Breast epithelium (tissue), 4 donors: Measurements from ENCODE around the gene VAPA. TPM values are rescaled to one million over a fixed set of nuclear protein-coding genes. Genes with fewer than 3 reads are reported as not detected.
A peak's percentile ranks its signal among the peaks of the same experiment; 100 is the strongest.

Source experiments
- DNase-seq, 2 donors: peaks; one replicate each; pipeline ENCODE4 v3.0.0-alpha.2; 2019; ENCODE audit warnings: low spot score in 2 of 2
- H3K27ac ChIP-seq, 2 donors: fragments of 200-600 bp; sonication (generic) in 1 of 2; one replicate each; pipeline ENCODE4 v1.5.1; 2016 to 2019; ENCODE audit warnings: mild to moderate bottlenecking in 1 of 2
- H3K27me3 ChIP-seq, 2 donors: fragments of 200-600 bp; sonication (generic) in 1 of 2; one replicate each; pipeline versions ENCODE4 v1.5.1 to v1.6.0; 2017 to 2019; ENCODE audit warnings: control low read depth in 1 of 2, mild to moderate bottlenecking in 1 of 2
- H3K36me3 ChIP-seq: fragments of 200-600 bp; one replicate; pipeline ENCODE4 v1.5.1; 2019
- H3K4me1 ChIP-seq, 2 donors: fragments of 200-600 bp; sonication (generic); one replicate each; pipeline ENCODE4 v1.5.1; 2016 to 2019; ENCODE audit warnings: control low read depth in 1 of 2
- H3K4me3 ChIP-seq, 3 donors: fragments of 200-600 bp; sonication (generic); 1 replicate in 2 of 3; 2 replicates in 1 of 3; pipeline ENCODE4 v1.5.1; 2016 to 2019; ENCODE audit warnings: mild to moderate bottlenecking in 3 of 3, moderate library complexity in 2 of 3
- H3K9me3 ChIP-seq, 2 donors: fragments of 200-600 bp; sonication (generic) in 1 of 2; one replicate each; pipeline ENCODE4 v1.5.1; 2016 to 2019; ENCODE audit warnings: control low read depth in 1 of 2
- CTCF ChIP-seq, 3 donors: fragments of 450-650 bp; IDR thresholded peaks; one replicate each; pipeline ENCODE4 v1.5.1; 2016 to 2017; ENCODE audit warnings: antibody characterized with exemption in 3 of 3, mild to moderate bottlenecking in 3 of 3, moderate library complexity in 3 of 3
- POLR2A ChIP-seq: fragments of 450-650 bp; IDR thresholded peaks from one replicate; pipeline ENCODE4 v1.6.1; 2016; ENCODE audit warnings: antibody characterized with exemption, mild to moderate bottlenecking, moderate library complexity
- POLR2AphosphoS5 ChIP-seq, 3 donors: sonication (generic); formaldehyde crosslinking; IDR thresholded peaks; one replicate each; pipeline ENCODE4 v1.6.1; 2017; ENCODE audit warnings: antibody characterized with exemption in 3 of 3
- intact Hi-C: fragments of 100-400 bp; cut with DNase I; formaldehyde crosslinking; loops from one replicate; pipeline ENCODE4 v1.15.1; 2023; ENCODE audit warnings: low total_unique reads
- total RNA-seq, 3 donors: library from RNA; depleted of rRNA; stranded (reverse); fragments of >200 nt; gene quantifications; one replicate each; pipeline ENCODE4 v1.1.0, GENCODE V29; 2016

The VAPA gene
- total RNA-seq, 3 donors from 2014 or later = 235 to 263 (median 260) TPM

DNA sequence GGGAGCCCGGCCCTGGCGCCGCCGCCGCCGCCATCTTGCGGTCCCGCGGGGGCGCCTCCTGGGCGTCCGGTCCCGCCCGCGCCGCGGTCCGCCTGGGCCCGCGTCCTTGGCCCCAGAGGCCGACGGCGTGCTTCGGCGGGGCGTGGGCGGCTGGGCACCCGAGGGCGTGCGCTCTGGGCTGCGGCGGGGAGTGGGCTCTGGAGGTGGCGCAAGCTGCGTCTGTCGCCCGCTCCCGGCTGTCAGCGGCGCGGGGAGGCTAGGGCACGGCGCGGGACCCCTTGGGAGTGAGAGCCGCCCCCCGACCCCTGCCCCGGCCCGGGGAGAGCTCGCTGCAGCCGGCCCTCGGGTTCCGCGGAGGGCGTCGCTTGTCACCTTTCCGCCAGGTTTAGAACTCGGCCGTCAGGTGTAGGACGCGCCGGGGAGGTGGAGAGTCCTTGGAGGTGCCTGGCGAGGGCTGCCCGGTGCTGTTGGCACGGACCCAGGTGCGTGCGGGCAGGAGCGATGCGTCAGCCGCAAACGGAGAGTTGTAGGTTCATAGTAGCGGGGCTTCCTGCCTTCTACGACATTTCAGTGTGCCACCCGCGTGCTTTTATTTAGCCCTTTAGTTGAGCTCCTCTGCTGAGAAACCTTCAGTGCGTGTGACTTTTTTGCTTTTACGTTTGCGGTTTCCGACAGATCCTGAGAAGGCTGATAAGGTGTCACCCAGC, 921 bp downstream of the VAPA start:
- Histone ChIP-seq H3K27me3 (no peaks in the 10 kb centered on the region), H3K4me1 (peaks cover 4 to 17% of the 10 kb centered on the region in 2 donors), H3K27ac (peak overlapping the region; percentile 99 to 100), H3K36me3 (no peaks in the 10 kb centered on the region), H3K9me3 (no peaks in the 10 kb centered on the region), H3K4me3 (peak overlapping the region; percentile 91 to 97 (median 91))
- DNase-seq = peak; percentile 73 to 83
- intact Hi-C loops = loop anchor here (5.0 kb wide), 1 partner anchor 598 kb away; no protein-coding TSS in a partner anchor
- TF ChIP-seq POLR2A (no peak), POLR2AphosphoS5 (IDR thresholded peaks at IDR 0.05) (peak; percentile 37 to 78 (median 68))

DNA sequence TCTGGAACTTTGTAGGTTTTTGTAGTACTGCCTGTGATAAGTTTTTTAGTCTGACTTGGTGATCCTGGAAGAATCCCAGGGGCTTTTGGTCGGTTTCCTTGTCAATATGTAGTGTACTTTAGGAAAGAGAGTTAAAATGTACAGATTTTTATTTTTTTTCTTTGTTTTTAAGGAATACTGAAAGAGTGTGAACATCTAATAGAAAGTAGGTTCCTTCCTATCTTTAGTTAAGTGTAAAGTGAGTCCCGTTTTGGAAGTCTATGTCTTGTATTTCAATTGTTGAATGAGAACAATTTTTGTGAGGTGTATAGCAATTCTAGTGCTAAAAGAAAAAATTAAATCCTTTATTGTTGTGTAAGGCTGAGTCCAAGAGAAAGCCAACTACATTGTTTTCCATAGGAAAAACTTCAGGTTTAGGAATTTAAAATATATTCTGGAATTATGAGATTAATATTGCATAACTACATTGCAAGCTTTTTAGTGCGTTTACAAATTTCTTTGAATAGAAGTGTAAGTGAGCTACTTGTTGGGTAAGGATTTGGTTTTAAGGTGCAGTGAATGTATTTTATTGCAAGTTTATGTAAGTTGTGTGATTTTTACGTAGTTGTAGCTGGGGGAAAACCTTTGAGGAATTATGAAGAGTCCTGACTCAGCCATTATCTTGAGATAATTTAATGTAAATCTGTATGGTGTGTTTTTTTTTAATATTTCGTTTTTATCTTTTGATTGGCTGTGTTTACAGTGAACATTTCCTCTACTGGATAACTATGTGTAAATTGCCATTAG, 1.7 kb downstream of the VAPA start:
- intact Hi-C loops = loop anchor here (5.0 kb wide), 1 partner anchor 597 kb away; no protein-coding TSS in a partner anchor
- peaks cover 5 to 17% of the 10 kb centered on the region in 2 donors for H3K4me1 ChIP-seq
- no peaks in the 10 kb centered on the region for H3K9me3 ChIP-seq
- H3K4me3 ChIP-seq = peak overlapping the region; percentile 91 to 97 (median 91)
- H3K27me3 ChIP-seq = no peaks in the 10 kb centered on the region
- no peak for DNase-seq
- H3K27ac ChIP-seq = peak overlapping the region; percentile 99 to 100
- TF ChIP-seq CTCF (IDR thresholded peaks at IDR 0.05) (no peak), POLR2A (no peak), POLR2AphosphoS5 (IDR thresholded peaks at IDR 0.05) (no peak)
- no peaks in the 10 kb centered on the region for H3K36me3 ChIP-seq

- H3K36me3 ChIP-seq = no peaks in the 10 kb centered on the region
- no peak for TF ChIP-seq POLR2AphosphoS5 (IDR thresholded peaks at IDR 0.05)
- TF ChIP-seq POLR2A = no peak
- TF ChIP-seq CTCF (IDR thresholded peaks at IDR 0.05) = no peak
- no peak for DNase-seq
- no peaks in the 10 kb centered on the region for H3K27me3 ChIP-seq
- peaks cover 5 to 17% of the 10 kb centered on the region in 2 donors for H3K4me1 ChIP-seq
- H3K4me3 ChIP-seq = peak overlapping the region; percentile 91 to 97 (median 91)
- H3K27ac ChIP-seq = peak overlapping the region; percentile 99 to 100
- intact Hi-C loops = loop anchor here (5.0 kb wide), 1 partner anchor 596 kb away; no protein-coding TSS in a partner anchor
- no peaks in the 10 kb centered on the region for H3K9me3 ChIP-seq
Observed at GRCh38 chr18:9916077-9916639, 2.3 kb downstream of the VAPA start.

GRCh38 chr18:9916808-9917207, 3.0 kb downstream of the VAPA start:
- peak overlapping the region in 1 of 3 donors; percentile 91 for H3K4me3 ChIP-seq
- peak overlapping the region in 1 of 2 donors; percentile 100 for H3K27ac ChIP-seq
- intact Hi-C loops = loop anchor here (5.0 kb wide), 1 partner anchor 595 kb away; no protein-coding TSS in a partner anchor

More at GRCh38 chr18:9916808-9917207, 3.0 kb downstream of the VAPA start:
- Histone ChIP-seq H3K9me3 (no peaks in the 10 kb centered on the region), H3K27me3 (no peaks in the 10 kb centered on the region), H3K36me3 (no peaks in the 10 kb centered on the region), H3K4me1 (peaks cover 5 to 17% of the 10 kb centered on the region in 2 donors)
- no peak for DNase-seq
- TF ChIP-seq CTCF (IDR thresholded peaks at IDR 0.05) (no peak), POLR2A (no peak), POLR2AphosphoS5 (IDR thresholded peaks at IDR 0.05) (no peak)
